Spinal cord (tissue), 10 donors: ENCODE measurements around the gene DPP6. TPM values are rescaled to one million over a fixed set of nuclear protein-coding genes. Genes with fewer than 3 reads are reported as not detected.

Source experiments
- DNase-seq, 6 donors: peaks; one replicate each; pipeline versions ENCODE4 v3.0.0 to v3.0.0-alpha.2; 2013 to 2015; ENCODE audit warnings: low spot score in 6 of 6, low read depth in 4 of 6
- H3K27ac ChIP-seq: one replicate; pipeline ENCODE4 v1.5.1; 2013; ENCODE audit warnings: low read depth, low read length, control low read depth
- H3K27me3 ChIP-seq: one replicate; pipeline ENCODE4 v1.6.1; 2013; ENCODE audit warnings: low read length; ENCODE audit not compliant: control insufficient read depth, insufficient read depth
- H3K36me3 ChIP-seq: one replicate; pipeline ENCODE4 v1.6.1; 2013; ENCODE audit warnings: low read length; ENCODE audit not compliant: control insufficient read depth, insufficient read depth
- H3K4me1 ChIP-seq: one replicate; pipeline ENCODE4 v1.6.1; 2013; ENCODE audit warnings: low read length; ENCODE audit not compliant: control insufficient read depth, insufficient read depth
- H3K4me3 ChIP-seq: one replicate; pipeline ENCODE4 v1.5.1; 2013; ENCODE audit warnings: low read depth, low read length, control low read depth
- H3K9me3 ChIP-seq: one replicate; pipeline ENCODE4 v1.6.1; 2013; ENCODE audit warnings: low read length; ENCODE audit not compliant: control insufficient read depth, insufficient read depth
- WGBS: methylation state at CpG from one replicate; pipeline ENCODE4 v1.1.5; 2013; ENCODE audit warnings: missing lambda C conversion rate; ENCODE audit not compliant: insufficient coverage; 5-methylcytosine and 5-hydroxymethylcytosine counted together
- polyA plus RNA-seq, 2 donors: library from polyadenylated mRNA; unstranded; fragments of 120-200 nt; gene quantifications; one replicate each; pipeline ENCODE4 v1.2.1, GENCODE V29; 2013; ENCODE audit not compliant: insufficient read length in 2 of 2
- total RNA-seq, 2 donors: library from RNA; depleted of rRNA in 1 of 2; stranded (reverse); fragments of 120-200 nt in 1 of 2; fragments of >200 nt in 1 of 2; gene quantifications; one replicate each; pipeline versions ENCODE4 v1.2.3 to v1.2.4, GENCODE V29; 2013 to 2014
- donor health status: healthy.

Gene DPP6
- total and polyA plus RNA-seq, 4 donors = 36.3 to 104 (median 78.5) TPM

- H3K36me3 ChIP-seq = no peaks in the 10 kb centered on the region
- WGBS = no CpG with 5 or more reads among the region's 2 CpGs
- DNase-seq = no peak
- H3K27ac ChIP-seq = no peak overlapping the region
- no peaks in the 10 kb centered on the region for H3K4me1 ChIP-seq
- no peaks in the 10 kb centered on the region for H3K27me3 ChIP-seq
- no peaks in the 10 kb centered on the region for H3K9me3 ChIP-seq
- no peak overlapping the region for H3K4me3 ChIP-seq
These were observed 342.6 kb downstream of the DPP6 start for GRCh38 chr7:154394804-154395203.

- DNase-seq = no peak
- Histone ChIP-seq H3K4me3 (no peak overlapping the region), H3K36me3 (no peaks in the 10 kb centered on the region), H3K4me1 (peaks cover 10% of the 10 kb centered on the region), H3K27ac (no peak overlapping the region), H3K9me3 (no peaks in the 10 kb centered on the region), H3K27me3 (no peaks in the 10 kb centered on the region)
- 87% methylated on average over 8 of the region's 8 CpGs for WGBS
These were observed 354.1 kb downstream of the DPP6 start for GRCh38 chr7:154406312-154406711.

- Histone ChIP-seq H3K27ac (no peak overlapping the region), H3K36me3 (no peaks in the 10 kb centered on the region), H3K4me3 (no peak overlapping the region), H3K27me3 (no peaks in the 10 kb centered on the region), H3K9me3 (no peaks in the 10 kb centered on the region), H3K4me1 (peaks cover 3% of the 10 kb centered on the region)
- WGBS = 80% methylated on average over 1 of the region's 5 CpGs
- peak in 2 of 6 donors; percentile 49 to 73 for DNase-seq
These were observed 357.6 kb downstream of the DPP6 start for GRCh38 chr7:154409703-154410311.

GRCh38 chr7:154412105-154412504 is 359.9 kb downstream of the DPP6 start:
- Histone ChIP-seq H3K4me3 (no peak overlapping the region), H3K4me1 (no peaks in the 10 kb centered on the region), H3K9me3 (no peaks in the 10 kb centered on the region), H3K27me3 (no peaks in the 10 kb centered on the region), H3K36me3 (no peaks in the 10 kb centered on the region), H3K27ac (no peak overlapping the region)
- no peak for DNase-seq
- WGBS = 66% methylated on average over 2 of the region's 2 CpGs

DNA sequence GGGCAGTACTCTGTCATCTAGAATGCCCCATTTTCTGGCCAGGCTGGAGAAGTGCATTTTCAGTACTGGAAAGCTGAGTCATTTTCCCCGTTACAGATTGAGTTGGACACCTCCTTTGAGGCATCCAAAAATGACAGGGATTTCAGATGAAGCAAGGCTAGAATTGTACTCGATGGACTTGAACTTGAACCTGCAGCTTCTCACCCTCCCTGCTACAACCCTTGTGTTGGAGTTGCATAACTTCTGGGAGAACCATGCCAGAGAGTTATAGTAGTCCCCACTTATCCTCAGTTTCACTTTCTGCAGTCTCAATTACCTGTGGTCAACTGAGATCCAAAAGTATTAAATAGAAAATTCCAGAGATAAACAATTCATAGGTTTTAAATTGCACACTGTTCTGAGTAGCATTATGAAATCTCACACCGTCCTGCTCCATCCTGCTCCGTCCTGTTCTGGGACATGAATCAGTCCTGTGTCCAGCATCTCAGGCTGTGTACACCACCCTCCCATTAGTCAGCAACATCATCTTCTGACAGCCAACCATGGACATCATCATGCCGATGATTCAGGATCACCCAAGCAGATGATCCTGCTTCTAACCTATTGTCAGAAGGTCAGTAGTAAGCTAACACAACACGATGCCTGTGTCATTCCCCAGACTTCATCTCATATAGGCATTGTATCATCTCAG is 363.7 kb downstream of the DPP6 start:
- H3K4me1 ChIP-seq = no peaks in the 10 kb centered on the region
- no peak for DNase-seq
- 90% methylated on average over 5 of the region's 6 CpGs for WGBS
- no peak overlapping the region for H3K4me3 ChIP-seq
- H3K27ac ChIP-seq = no peak overlapping the region
- H3K27me3 ChIP-seq = no peaks in the 10 kb centered on the region
- no peaks in the 10 kb centered on the region for H3K9me3 ChIP-seq
- no peaks in the 10 kb centered on the region for H3K36me3 ChIP-seq

GRCh38 chr7:154416714-154417113 is 364.5 kb downstream of the DPP6 start:
- H3K4me3 ChIP-seq = no peak overlapping the region
- no peaks in the 10 kb centered on the region for H3K27me3 ChIP-seq
- no peak for DNase-seq
- H3K9me3 ChIP-seq = no peaks in the 10 kb centered on the region
- H3K4me1 ChIP-seq = no peaks in the 10 kb centered on the region
- 50% methylated on average over 2 of the region's 6 CpGs for WGBS
- no peaks in the 10 kb centered on the region for H3K36me3 ChIP-seq
- H3K27ac ChIP-seq = no peak overlapping the region

- H3K27ac ChIP-seq = no peak overlapping the region
- no peak for DNase-seq
- no peaks in the 10 kb centered on the region for H3K27me3 ChIP-seq
These were observed 367.1 kb downstream of the DPP6 start for GRCh38 chr7:154419344-154419743.

GRCh38 chr7:154423231-154423630 is 371.0 kb downstream of the DPP6 start:
- no peaks in the 10 kb centered on the region for H3K36me3 ChIP-seq
- no peaks in the 10 kb centered on the region for H3K27me3 ChIP-seq
- H3K27ac ChIP-seq = no peak overlapping the region
- H3K4me3 ChIP-seq = no peak overlapping the region
- no CpG with 5 or more reads among the region's 4 CpGs for WGBS
- DNase-seq = peak in 1 of 6 donors; percentile 49
- H3K4me1 ChIP-seq = peaks cover 11% of the 10 kb centered on the region
- H3K9me3 ChIP-seq = no peaks in the 10 kb centered on the region

More at GRCh38 chr7:154419344-154419743, 367.1 kb downstream of the DPP6 start:
- Histone ChIP-seq H3K4me1 (peaks cover 6% of the 10 kb centered on the region), H3K9me3 (no peaks in the 10 kb centered on the region), H3K4me3 (no peak overlapping the region), H3K36me3 (no peaks in the 10 kb centered on the region)
- 87% methylated on average over 6 of the region's 10 CpGs for WGBS

DNA sequence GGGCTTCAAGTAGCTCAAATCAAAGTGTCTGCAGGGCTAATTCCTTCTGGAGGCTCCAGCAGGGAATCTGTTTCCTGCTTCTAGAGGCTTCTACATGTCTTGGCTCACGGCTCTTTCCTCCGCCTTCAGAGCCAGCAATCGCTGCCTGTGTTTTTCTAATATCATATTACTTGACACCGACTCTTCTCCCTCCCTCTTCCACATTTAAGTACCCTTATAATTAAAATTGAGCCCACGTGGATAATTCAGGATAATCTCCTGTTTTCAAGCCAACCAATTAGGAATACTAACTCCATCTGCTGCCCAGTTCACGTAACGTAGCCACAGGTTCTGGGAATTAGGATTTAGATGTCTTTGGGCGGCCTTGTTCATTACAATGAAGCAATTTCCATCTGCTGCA is 372.2 kb downstream of the DPP6 start:
- peak in 2 of 6 donors; percentile 54 to 90 for DNase-seq
- Histone ChIP-seq H3K36me3 (no peaks in the 10 kb centered on the region), H3K27ac (no peak overlapping the region), H3K4me3 (no peak overlapping the region), H3K9me3 (no peaks in the 10 kb centered on the region), H3K4me1 (peaks cover 15% of the 10 kb centered on the region), H3K27me3 (no peaks in the 10 kb centered on the region)
- 44% methylated on average over 6 of the region's 8 CpGs for WGBS

DNA sequence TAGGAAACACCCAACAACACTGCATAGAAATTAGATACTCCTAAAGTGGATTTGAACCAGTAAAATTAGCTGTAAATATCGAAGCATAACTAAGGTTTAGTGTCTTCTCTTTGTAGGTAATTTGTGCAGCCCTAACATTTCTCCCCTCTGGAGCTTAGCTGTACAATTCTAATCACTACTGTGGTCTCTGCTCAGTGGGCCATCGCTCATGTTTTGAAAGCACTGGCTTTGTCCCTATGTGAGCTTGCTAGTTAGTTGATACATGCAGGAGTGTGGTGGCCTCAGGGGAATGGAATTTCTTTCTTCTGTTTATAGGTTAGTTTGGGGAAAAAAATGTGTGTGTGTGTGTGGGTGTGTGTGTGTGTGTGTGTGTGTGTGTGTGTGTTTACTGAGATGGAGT is 373.1 kb downstream of the DPP6 start:
- Histone ChIP-seq H3K27me3 (no peaks in the 10 kb centered on the region), H3K36me3 (no peaks in the 10 kb centered on the region), H3K9me3 (no peaks in the 10 kb centered on the region), H3K4me1 (peaks cover 23% of the 10 kb centered on the region), H3K4me3 (no peak overlapping the region), H3K27ac (no peak overlapping the region)
- no CpG with 5 or more reads among the region's 2 CpGs for WGBS
- DNase-seq = peak in 2 of 6 donors; percentile 57 to 71
